Prostate gland (tissue), 2 donors: ENCODE results near the gene SMPD1. TPM values are rescaled to one million over a fixed set of nuclear protein-coding genes. Genes with fewer than 3 reads are reported as not detected.

Source experiments
- DNase-seq: peaks from one replicate; pipeline ENCODE4 v3.0.0-alpha.2; 2019; ENCODE audit warnings: low spot score
- H3K27ac ChIP-seq, 2 donors: fragments of 200-600 bp; sonication (generic); 2 replicates each; pipeline ENCODE4 v1.5.1; 2017 to 2019
- H3K27me3 ChIP-seq: fragments of 200-600 bp; sonication (generic); replicated peaks from 2 replicates; pipeline ENCODE4 v1.5.1; 2019; ENCODE audit not compliant: insufficient read depth
- H3K36me3 ChIP-seq, 2 donors: fragments of 200-600 bp; sonication (generic); 1 replicate in 1 of 2; 2 replicates in 1 of 2; pipeline versions ENCODE4 v1.5.1 to v1.8.1; 2017 to 2019
- H3K4me1 ChIP-seq: fragments of 200-600 bp; sonication (generic); replicated peaks from 2 replicates; pipeline ENCODE4 v1.5.1; 2019
- H3K4me3 ChIP-seq, 2 donors: fragments of 200-600 bp; sonication (generic); 2 replicates each; pipeline ENCODE4 v1.5.1; 2017 to 2019
- H3K9me3 ChIP-seq: fragments of 200-600 bp; sonication (generic); 2 replicates; pipeline ENCODE4 v1.5.1; 2017
- CTCF ChIP-seq, 4 experiments: fragments of 200-600 bp in 2 of 4; fragments of 450-650 bp in 2 of 4; sonication (generic) in 2 of 4; IDR thresholded peaks; 1 replicate in 3 of 4; 2 replicates in 1 of 4; pipeline ENCODE4 v1.5.1; 2016 to 2019; ENCODE audit warnings: antibody characterized with exemption in 4 of 4, mild to moderate bottlenecking in 2 of 4, moderate library complexity in 2 of 4
- POLR2A ChIP-seq: fragments of 450-650 bp; IDR thresholded peaks from one replicate; pipeline ENCODE4 v1.6.1; 2016; ENCODE audit warnings: antibody characterized with exemption, mild to moderate bottlenecking
- POLR2AphosphoS5 ChIP-seq: sonication (generic); formaldehyde crosslinking; IDR thresholded peaks from one replicate; pipeline ENCODE4 v1.6.1; 2017; ENCODE audit warnings: antibody characterized with exemption
- WGBS: methylation state at CpG from one replicate; pipeline ENCODE4 v1.1.5; 2018; 5-methylcytosine and 5-hydroxymethylcytosine counted together
- intact Hi-C: fragments of 100-400 bp; cut with DNase I; formaldehyde crosslinking; loops from one replicate; pipeline ENCODE4 v1.14.2; 2022
- total RNA-seq, 2 donors: library from RNA; depleted of rRNA; stranded (reverse); fragments of >200 nt; gene quantifications; one replicate each; pipeline ENCODE4 v1.1.0, GENCODE V29; 2016

SMPD1 gene
- total RNA-seq, 2 donors from 2014 or later: 51.7 to 59.2 TPM

DNA sequence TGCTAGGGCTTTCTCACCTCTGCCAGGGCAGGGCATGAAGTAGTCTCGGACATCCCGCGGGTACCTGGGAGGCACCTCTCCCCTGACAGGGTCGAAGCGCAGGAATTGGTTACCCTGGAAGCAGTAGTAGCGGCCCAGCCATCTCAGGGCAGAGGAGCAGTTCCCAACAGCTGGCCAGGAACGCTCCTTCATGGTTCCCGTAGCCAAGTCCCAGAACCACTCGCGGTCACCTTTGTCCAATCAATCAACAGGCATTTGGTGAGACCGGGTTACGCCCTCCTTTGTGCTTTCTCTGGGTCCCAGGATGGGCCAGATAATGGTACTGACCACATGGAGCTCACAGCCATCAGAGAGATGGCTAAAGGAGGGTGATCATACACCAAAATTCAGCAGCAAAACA lies 47.1 kb downstream of the SMPD1 start:
- Histone ChIP-seq H3K4me1 (no peaks in the 10 kb centered on the region), H3K4me3 (no peak overlapping the region), H3K27me3 (no peaks in the 10 kb centered on the region), H3K36me3 (no peaks in the 10 kb centered on the region), H3K27ac (no peak overlapping the region), H3K9me3 (no peaks in the 10 kb centered on the region)
- intact Hi-C loops: loop anchor here (5.0 kb wide), 1 partner anchor 70 kb away; no protein-coding TSS in a partner anchor
- DNase-seq: no peak
- WGBS: 92% methylated on average over 12 of the region's 12 CpGs
- TF ChIP-seq POLR2A (no peak), POLR2AphosphoS5 (no peak), CTCF (IDR thresholded peaks at IDR 0.05) (no peak)

GRCh38 chr11:6437993-6438392 lies 47.7 kb downstream of the SMPD1 start:
- no peaks in the 10 kb centered on the region for H3K4me1 ChIP-seq
- TF ChIP-seq CTCF (IDR thresholded peaks at IDR 0.05) (no peak), POLR2A (no peak), POLR2AphosphoS5 (no peak)
- no peaks in the 10 kb centered on the region for H3K9me3 ChIP-seq
- DNase-seq: no peak
- no peak overlapping the region for H3K4me3 ChIP-seq
- no peaks in the 10 kb centered on the region for H3K36me3 ChIP-seq
- intact Hi-C loops: loop anchor here (5.0 kb wide), 1 partner anchor 69 kb away; no protein-coding TSS in a partner anchor
- WGBS: 87% methylated on average over 3 of the region's 3 CpGs
- no peak overlapping the region for H3K27ac ChIP-seq
- H3K27me3 ChIP-seq: no peaks in the 10 kb centered on the region

DNA sequence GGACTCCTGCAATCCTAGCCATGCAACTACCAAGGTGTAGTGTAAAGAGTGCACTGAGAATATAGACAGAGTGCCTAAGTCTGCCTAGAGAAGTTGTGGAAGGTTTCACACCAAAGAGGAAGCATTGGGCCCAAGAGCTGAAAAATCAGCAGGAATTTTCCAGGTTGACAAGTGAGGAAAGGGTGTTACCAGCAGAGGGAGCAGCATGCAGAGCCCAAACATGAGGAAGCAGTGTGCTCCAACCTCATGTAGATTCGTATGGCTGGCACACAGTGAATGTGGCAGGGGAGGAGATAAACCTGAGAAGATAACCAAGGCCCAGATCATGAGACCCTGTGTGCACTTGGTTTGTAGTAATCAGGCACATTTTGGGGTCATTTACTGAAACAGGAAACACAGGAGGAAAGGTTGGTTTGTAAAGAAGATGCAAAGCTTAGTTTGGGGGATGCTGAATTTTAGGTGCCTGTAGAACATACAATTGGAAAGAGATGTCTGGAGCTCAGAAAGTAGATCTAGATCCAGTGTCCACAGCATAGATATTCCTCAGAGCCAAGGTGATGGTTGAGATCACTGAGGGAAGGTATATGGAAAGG lies 48.8 kb downstream of the SMPD1 start:
- peak; percentile 55 for DNase-seq
- no peak overlapping the region for H3K4me3 ChIP-seq
- intact Hi-C loops: loop anchor here (5.0 kb wide), 1 partner anchor 68 kb away; no protein-coding TSS in a partner anchor
- H3K27me3 ChIP-seq: no peaks in the 10 kb centered on the region
- H3K9me3 ChIP-seq: no peaks in the 10 kb centered on the region
- TF ChIP-seq CTCF (IDR thresholded peaks at IDR 0.05) (peak; percentile 14 to 68 (median 61)), POLR2AphosphoS5 (peak; percentile 49), POLR2A (no peak)
- no peaks in the 10 kb centered on the region for H3K36me3 ChIP-seq
- no peak overlapping the region for H3K27ac ChIP-seq
- WGBS: 0% methylated on average over 1 of the region's 1 CpG
- H3K4me1 ChIP-seq: no peaks in the 10 kb centered on the region

GRCh38 chr11:6440906-6441358 lies 50.7 kb downstream of the SMPD1 start, which contains the start of gene HPX:
HPX (minus strand) TSS chr11:6440987; CDS start chr11:6440963, 24 bp downstream.
- no peaks in the 10 kb centered on the region for H3K4me1 ChIP-seq
- 72% methylated on average over 3 of the region's 3 CpGs for WGBS
- no peak for TF ChIP-seq CTCF (IDR thresholded peaks at IDR 0.05)
- TF ChIP-seq POLR2A: no peak
- no peak for TF ChIP-seq POLR2AphosphoS5
- intact Hi-C loops: loop anchor here (10.0 kb wide), 1 partner anchor 416 kb away; no protein-coding TSS in a partner anchor
- H3K27ac ChIP-seq: no peak within 1 kb of the TSS
- H3K4me3 ChIP-seq: no peak within 1 kb of the TSS
- no peak for DNase-seq
- no peaks in the 10 kb centered on the region for H3K27me3 ChIP-seq
- no peaks in the 10 kb centered on the region for H3K36me3 ChIP-seq
- no peaks in the 10 kb centered on the region for H3K9me3 ChIP-seq

DNA sequence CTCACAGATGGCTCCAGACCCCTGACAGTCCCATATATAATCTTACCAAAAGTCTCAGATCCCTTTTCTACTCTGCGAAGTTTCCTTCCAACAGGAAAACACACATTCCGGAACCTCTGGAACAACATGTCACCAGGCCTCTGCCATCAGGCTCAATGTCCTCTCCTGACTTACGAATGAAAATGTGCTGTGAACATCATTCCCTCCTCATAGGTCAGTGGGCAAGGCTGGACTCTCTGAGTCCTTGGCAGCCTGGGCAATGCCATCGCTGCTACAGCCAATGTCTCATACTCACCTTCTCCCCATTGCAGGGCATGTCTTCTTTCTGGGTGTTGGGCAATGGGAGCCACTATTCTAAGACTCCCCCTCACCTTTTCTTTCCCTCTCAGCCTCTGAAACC lies 52.2 kb downstream of the SMPD1 start:
- DNase-seq: no peak
- Histone ChIP-seq H3K4me1 (no peaks in the 10 kb centered on the region), H3K36me3 (no peaks in the 10 kb centered on the region), H3K4me3 (no peak overlapping the region), H3K27ac (no peak overlapping the region), H3K27me3 (no peaks in the 10 kb centered on the region), H3K9me3 (no peaks in the 10 kb centered on the region)
- intact Hi-C loops: loop anchor here (1.0 to 10.0 kb wide), 2 partner anchors 63 to 418 kb away; no protein-coding TSS in a partner anchor
- TF ChIP-seq CTCF (IDR thresholded peaks at IDR 0.05) (no peak), POLR2AphosphoS5 (no peak), POLR2A (no peak)
- WGBS: 79% methylated on average over 4 of the region's 4 CpGs
